ENCODE results near the gene RPS15.

RPS15 gene

GRCh38 chr19:1437609-1438008 is 587 bp upstream of the RPS15 start:
- no peak for DNase-seq

DNA sequence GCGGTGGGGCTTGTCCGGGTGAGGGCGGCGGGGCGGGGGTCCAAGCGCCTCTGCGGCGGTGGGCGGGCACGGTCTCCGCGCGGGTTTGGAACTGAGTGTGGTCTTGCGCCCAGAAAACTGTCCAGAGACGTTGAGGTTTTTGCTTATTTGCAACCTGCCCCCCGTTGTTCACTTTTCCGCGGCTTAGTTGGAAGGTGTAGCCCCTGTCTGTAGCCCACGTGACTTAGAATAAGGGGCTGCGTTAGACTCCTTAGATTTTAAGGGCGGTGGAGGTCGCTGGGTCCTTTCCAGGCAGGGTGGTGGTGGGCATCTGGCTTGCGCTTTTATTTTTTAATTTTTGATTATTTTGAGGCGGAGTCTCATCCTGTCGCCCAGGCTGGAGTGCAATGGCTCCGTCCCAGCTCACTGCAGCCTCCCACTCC is 748 bp downstream of the RPS15 start:
- DNase-seq, result no peak

- DNase-seq, result peak; percentile 37
Observed at GRCh38 chr19:1439525-1440417, 1.6 kb downstream of the RPS15 start.

- DNase-seq, result no peak
Observed at GRCh38 chr19:1440418-1440801, 2.2 kb downstream of the RPS15 start.

DNA sequence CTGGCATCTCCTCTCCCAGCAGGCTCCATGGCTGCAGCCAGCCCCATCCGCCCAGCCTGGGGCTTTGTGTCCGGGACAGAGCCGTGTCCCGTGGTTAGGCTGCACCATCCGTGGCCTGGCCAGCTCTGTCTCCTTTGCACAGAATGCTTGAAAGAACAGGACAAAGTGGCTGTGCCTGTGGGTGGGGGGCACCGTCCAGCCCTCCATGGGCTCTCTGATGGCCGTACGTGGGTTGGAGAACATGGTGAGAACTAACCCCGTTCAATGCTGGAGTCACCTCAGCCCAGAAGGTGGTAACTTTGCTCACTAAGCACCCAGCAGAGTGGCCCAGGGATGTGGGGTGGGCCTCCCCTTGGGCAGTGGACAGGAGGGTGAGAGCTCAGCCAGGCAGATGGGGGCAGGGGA is 2.8 kb downstream of the RPS15 start:
- DNase-seq, result no peak

- DNase-seq, result no peak
Observed at GRCh38 chr19:1441677-1442438, 3.7 kb downstream of the RPS15 start.

DNA sequence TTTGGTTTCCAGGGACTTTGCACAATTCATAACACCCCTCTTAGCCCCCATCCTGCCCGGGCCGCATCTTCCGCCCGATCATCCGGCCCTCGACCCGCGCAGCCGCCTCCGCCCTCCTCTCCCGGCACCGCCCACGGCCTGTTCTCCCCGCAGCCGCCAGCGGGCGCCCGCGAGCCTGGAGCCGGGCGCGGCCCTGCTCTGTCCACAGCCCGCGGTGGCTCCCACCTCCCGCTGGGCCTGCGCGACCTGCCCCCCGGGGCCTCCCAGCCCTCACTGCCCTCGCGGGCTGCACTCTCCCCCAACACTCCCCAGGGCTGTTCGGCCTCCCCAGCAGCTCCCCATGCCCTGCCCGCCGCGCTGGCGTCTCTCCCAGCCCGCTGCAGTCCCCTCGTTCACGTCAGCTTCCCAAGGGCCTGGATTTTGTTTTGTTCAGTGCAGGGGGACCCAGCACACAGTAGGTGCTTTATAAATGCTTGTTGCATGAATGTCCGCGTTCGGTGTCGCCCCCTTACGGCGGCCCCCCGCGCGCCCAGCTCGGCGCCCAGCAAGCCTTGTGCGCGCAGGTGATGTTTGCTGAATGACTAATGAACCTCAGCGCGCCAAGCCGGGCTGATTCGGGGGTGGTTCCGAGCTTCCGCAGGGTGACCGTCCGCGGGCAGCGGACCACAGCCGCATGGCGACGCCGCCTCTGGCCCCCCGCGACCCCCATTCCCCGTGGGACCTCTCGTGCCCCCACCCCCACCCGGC is 7.2 kb downstream of the RPS15 start:
- DNase-seq, result peak; percentile 82

DNA sequence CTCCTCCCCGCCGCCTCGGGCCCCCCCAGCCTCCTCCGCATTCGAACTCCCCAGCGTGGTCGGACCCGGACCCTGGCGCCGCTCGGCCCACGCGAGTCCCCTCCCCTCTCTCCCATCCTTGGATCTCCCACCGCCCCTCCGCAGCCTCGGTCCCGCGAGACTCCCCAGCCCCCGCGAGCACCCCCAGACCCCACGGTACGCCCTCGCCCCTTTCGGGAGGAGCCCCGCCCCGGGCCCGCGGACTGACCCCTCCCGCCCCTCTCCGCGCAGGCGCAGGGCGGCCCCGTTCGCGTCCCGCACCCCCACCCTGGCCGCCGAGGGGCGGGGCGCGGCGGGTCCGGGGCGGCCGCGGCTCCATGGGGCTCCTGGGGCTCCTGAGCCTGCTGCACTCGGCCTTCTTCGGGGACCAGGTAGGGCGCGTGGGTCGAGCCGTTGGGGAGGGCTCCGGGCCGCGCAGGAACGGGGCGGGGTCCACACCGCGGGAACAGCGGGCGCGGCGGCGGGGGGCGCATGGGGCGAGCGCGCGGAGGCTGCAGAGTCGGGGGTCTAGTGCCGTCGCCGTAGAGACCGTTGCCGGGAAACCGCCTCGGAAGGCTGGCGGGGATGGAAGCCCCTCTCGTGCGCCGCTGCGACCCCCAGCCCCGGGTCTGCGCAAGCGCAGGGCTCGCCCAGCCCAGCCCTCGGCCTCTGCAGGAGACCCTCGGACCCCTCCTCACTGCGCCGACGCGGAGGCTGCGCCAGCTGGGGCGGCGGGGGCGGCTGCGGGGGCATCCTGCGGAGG is 7.9 kb downstream of the RPS15 start:
- DNase-seq, result no peak

DNA sequence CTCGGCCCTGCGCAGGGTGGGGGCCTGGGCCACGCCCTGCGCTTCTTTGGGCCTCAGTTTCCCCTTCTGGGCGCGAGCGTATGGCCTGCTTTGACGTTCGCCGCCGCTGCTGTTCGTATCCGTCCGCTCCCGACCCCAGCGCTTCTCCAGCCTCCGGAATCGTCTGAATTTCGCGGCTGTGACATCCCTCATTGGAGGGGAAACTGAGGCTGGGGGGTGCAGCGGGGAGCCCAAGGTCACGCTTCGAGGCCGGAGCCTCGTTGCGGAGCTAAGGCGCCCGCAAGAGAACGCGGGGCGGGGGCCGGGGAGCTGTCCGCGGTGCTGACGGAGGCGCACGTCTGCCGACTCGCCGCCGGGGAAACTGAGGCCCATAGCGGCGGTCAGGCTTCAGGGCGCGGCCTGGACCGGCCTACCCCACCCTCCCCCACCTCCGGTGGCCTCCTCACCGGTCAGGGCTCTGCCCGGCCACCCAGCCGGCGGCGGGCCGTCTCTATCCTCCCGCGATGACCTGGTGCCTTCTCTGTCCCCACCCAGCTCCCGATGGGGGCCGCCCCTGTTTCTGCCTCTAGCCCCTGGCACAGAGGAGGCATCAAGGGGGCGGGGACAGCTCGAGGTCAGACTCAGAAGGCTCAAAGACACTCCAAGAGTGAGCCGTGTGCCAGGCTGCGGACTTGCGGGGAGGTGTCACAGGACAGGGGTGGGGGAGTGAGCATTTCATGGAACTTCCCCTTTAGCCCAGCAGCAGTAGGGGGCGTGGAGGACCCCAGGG is 8.7 kb downstream of the RPS15 start:
- peak; percentile 35 for DNase-seq

GRCh38 chr19:1447504-1447903 is 9.3 kb downstream of the RPS15 start:
- DNase-seq, result no peak

DNA sequence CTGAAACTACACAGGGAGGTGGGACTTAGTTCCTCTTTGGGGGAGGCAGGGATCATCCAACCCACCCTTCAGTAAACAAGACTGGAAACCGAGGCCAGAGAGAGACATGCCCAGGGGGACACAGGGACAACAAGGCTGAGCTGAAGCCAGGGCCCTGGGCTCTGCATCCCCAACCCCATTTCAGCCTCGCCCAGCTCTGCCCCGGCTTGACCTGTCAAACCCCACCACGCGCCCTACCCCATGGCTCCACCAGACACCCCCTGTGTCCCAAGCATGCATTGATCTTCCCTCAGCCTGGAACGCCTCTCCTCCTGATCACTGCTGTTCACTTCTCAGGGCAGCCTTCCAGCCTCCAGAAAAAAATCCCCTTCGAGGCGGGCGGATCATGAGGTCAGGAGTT is 9.7 kb downstream of the RPS15 start:
- DNase-seq, result no peak

DNA sequence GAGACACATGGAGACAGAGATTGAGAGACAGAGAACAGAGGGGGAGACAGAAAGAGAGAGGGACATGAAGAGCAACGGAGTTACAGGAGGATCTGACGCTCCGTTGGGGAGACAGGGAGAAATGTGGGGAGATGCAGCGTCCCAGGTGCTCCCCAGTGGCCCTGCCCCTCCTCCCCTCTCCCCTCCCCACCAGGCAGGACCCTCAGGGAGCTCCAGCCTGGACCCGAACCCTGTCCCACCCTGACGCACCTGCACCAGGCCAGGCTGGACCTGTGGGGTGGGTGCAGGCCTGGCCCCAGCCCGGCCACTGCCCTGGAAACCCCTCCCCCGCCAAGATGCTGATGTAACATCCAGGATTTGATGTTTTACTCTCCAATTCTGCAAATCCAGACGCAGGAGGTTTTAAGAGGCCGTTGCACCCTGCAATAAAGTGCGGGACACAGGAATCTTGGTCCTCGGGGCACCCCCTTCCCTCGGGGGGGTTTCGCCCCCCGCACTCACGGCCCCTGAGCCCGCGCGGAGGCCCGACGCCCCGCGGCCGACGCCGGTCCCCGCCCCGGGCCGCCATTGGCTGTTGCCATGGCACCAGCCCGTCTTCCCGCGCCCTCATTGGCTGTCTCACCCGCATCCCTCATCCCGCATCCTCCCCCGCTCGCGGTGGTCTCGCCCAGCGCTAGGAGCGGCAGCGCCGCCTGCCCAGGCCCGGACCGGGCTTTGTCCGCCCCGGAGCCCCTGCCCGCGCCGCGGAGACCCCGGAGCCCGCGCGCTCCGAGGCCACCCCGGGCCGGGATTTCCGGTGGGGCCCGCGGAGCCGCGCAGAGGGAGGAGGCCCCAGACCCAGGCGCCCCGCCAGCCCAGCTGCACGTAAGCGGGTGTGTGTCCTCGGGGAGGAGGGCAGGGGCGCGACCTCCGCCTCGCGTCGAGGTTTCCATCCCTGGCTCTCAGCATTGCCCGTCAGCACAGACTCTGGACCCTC is 11.6 kb downstream of the RPS15 start, which contains the start of gene APC2:
Gene APC2, plus strand, starts transcription at position 655 of the 976 bp plus-strand sequence. CDS start 2,881 bp downstream, outside the sequence.
- peak; percentile 45 for DNase-seq

DNA sequence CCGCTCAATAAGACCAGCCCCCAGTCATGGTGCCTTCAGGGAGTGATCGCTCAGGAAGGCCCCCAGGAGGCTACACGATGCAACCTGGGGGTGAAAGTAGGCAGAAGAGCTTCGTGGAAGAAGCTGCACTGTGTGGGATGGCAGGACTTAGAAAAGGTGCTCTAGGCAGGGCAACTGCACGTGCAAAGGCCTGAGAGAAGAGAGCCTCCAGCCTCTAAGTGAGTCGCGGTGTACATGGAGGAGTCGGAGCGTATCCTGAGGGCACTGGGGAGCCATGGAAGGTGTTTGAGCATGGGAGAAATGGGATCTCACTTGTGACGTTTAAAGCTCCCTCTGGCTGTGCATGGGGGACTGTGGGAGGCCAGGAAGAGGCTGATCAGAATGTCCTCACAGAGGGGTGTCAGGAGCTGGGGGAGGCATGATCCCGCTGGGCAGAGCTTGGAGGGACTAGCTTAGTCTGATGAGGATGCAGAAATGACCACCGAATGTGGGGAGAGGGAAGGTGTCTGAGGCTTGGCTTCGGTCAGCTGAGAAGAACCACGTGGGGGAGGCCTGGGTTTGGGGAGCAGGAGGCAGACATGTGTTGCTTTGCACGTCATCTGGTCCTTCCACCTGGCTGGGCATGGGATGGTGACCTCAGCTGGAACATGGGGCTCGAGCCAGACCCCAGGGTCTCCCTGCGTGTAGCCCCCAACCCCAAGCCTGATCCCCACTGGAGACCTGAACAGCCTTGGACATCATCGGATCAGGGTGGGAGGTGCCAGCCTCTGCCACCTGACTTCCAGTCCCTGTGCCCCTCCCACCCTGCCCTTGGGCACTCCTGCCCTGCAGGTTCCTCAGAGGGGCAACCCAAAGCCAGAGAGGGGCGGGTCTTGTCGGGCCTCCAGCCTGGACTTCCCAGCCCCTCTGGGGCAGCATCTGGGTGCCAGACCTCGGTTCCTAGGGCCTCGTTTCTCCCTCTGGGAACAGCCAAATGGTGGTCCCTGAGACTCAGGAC is 12.8 kb downstream of the RPS15 start:
- no peak for DNase-seq

DNA sequence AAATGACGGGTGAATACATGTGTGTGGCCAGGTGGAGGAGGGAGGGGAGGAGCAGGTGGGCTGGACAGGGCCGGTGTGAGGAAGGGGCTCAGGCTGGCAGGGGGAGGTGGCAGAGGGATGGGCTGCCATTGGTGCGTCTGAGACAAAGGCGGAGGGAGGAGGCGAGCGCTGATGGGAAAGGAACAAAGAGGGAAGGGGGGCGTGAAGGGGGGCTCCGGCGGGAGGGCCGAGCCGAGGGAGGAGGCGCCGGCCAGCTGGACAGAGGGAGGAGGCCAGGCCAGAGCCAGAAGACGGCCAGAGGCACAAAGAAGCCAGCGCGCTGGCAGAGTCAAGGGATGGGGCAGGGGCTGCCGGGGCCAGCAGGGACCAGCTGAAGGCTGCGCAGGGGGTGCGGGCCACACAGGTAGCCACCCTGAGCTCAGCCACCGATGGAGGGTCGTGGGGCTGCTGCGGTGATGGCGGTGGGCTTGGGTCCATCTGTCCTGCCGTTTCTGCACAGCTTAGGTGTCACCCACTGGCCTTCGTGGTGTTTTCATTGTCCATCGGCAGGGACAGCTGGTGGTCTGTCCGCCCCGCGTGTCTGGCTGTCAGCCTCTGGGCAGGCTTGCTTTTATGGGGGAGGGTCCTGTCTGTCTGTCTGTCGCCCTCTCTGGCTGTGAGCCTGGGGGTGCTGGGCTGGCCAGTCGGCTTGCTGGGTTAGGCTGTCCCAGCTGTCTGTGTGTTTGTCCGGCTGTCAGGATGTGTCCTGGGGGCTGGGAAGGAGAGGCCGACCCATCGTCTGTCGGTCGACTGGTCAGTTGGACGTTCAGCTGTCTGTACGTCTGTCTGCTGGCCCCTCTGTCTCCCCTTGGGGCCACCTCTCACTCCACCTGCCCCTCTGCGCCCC is 14.0 kb downstream of the RPS15 start:
- no peak for DNase-seq

DNA sequence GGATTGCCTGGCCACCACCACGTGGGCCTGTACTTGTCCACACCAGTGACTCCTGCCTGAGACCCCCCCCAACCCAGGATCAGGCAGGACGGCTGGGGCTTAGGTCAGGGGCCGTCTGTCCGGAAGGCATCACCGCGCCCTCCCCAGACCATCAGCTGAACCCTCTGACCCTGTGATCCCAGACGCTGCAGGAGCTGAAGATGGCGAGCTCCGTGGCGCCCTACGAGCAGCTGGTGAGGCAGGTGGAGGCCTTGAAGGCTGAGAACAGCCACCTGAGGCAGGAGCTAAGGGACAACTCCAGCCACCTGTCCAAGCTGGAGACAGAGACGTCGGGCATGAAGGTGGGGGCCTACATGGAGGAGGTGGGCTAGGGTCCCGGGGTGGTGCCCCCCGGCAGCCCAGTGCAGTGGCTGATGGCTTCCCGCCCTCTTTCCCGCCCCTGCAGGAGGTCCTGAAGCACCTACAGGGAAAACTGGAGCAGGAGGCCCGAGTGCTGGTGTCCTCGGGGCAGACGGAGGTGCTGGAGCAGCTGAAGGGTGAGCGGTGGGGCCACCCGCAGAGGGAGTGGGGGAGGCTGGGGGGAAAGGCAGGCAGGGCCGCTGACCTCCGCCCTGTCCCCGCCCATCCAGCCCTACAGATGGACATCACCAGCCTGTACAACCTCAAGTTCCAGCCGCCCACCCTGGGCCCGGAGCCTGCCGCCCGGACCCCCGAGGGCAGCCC is 14.8 kb downstream of the RPS15 start:
- no peak for DNase-seq

DNA sequence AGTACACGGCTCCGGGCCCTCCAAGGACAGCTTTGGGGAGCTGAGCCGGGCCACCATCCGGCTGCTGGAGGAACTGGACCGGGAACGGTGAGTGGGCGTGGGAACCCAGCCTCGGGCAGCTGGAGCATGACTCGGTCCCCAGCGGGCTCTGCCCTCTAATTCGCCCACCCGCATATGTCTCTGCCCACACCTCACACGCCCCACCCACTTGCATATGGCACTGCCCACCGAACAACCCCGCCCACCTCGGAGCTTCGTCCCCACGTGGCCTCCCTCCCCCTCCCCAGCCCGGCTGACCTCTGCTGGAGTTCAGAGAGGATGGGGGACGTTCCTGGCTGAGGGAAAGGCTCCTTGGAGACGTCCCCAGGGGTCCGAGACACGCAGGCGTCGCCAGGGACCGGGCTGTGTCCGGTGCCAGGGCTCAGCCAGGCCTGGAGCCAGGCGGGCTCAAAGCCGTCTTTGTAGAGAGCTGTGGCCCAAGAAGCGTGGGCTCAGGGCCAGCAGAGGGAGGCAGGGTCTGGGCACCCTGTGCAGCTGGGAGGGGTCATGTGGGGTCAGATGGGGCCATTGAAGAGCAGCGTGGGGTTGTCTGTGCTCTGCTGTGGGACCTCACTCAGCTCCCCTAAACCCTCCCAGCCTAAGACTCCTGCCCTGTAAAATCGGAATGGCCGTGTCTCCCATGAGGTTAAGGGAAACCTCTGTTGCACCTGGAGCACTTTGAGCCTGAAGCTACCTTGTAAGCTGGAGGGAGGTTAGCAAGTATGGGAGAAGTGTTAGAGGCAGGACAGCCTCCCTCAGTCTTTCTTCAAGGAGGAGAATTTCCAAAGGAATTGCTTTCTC is 15.5 kb downstream of the RPS15 start:
- DNase-seq, result peak; percentile 30

Measured in CD4-positive, alpha-beta T cell treated with Interleukin-10 for 1 hour (primary cell).